Spinal cord (tissue), 10 donors: Measurements from ENCODE around the gene CADPS2. TPM values are rescaled to one million over a fixed set of nuclear protein-coding genes. Genes with fewer than 3 reads are reported as not detected.
"Not testable (repeated sequence)": the region's sequence is repeated elsewhere in the genome, so short reads cannot be mapped to it uniquely, and the experiment has no call there.

Experiments used
- DNase-seq, 6 donors: peaks; one replicate each; pipeline versions ENCODE4 v3.0.0 to v3.0.0-alpha.2; 2013 to 2015; ENCODE audit warnings: low spot score in 6 of 6, low read depth in 4 of 6
- H3K27ac ChIP-seq: one replicate; pipeline ENCODE4 v1.5.1; 2013; ENCODE audit warnings: low read depth, low read length, control low read depth
- H3K27me3 ChIP-seq: one replicate; pipeline ENCODE4 v1.6.1; 2013; ENCODE audit warnings: low read length; ENCODE audit not compliant: control insufficient read depth, insufficient read depth
- H3K36me3 ChIP-seq: one replicate; pipeline ENCODE4 v1.6.1; 2013; ENCODE audit warnings: low read length; ENCODE audit not compliant: control insufficient read depth, insufficient read depth
- H3K4me1 ChIP-seq: one replicate; pipeline ENCODE4 v1.6.1; 2013; ENCODE audit warnings: low read length; ENCODE audit not compliant: control insufficient read depth, insufficient read depth
- H3K4me3 ChIP-seq: one replicate; pipeline ENCODE4 v1.5.1; 2013; ENCODE audit warnings: low read depth, low read length, control low read depth
- H3K9me3 ChIP-seq: one replicate; pipeline ENCODE4 v1.6.1; 2013; ENCODE audit warnings: low read length; ENCODE audit not compliant: control insufficient read depth, insufficient read depth
- WGBS: methylation state at CpG from one replicate; pipeline ENCODE4 v1.1.5; 2013; ENCODE audit warnings: missing lambda C conversion rate; ENCODE audit not compliant: insufficient coverage; 5-methylcytosine and 5-hydroxymethylcytosine counted together
- polyA plus RNA-seq, 2 donors: library from polyadenylated mRNA; unstranded; fragments of 120-200 nt; gene quantifications; one replicate each; pipeline ENCODE4 v1.2.1, GENCODE V29; 2013; ENCODE audit not compliant: insufficient read length in 2 of 2
- total RNA-seq, 2 donors: library from RNA; depleted of rRNA in 1 of 2; stranded (reverse); fragments of 120-200 nt in 1 of 2; fragments of >200 nt in 1 of 2; gene quantifications; one replicate each; pipeline versions ENCODE4 v1.2.3 to v1.2.4, GENCODE V29; 2013 to 2014
- donor health status: healthy.

The CADPS2 gene
- total and polyA plus RNA-seq, 4 donors: 18.7 to 40.5 (median 30.4) TPM

- H3K4me3 ChIP-seq: no peak overlapping the region
- WGBS: 93% methylated on average over 2 of the region's 2 CpGs
- no peaks in the 10 kb centered on the region for H3K4me1 ChIP-seq
- H3K9me3 ChIP-seq: peaks cover 3% of the 10 kb centered on the region
- H3K27me3 ChIP-seq: no peaks in the 10 kb centered on the region
- no peak for DNase-seq
- H3K27ac ChIP-seq: no peak overlapping the region
- no peaks in the 10 kb centered on the region for H3K36me3 ChIP-seq
These were observed 247.8 kb downstream of the CADPS2 start for GRCh38 chr7:122638459-122638858.

GRCh38 chr7:122637784-122638183, 248.5 kb downstream of the CADPS2 start:
- no peak overlapping the region for H3K27ac ChIP-seq
- 100% methylated on average over 1 of the region's 2 CpGs for WGBS
- DNase-seq: peak in 2 of 6 donors; percentile 3 to 56
- H3K9me3 ChIP-seq: peaks cover 3% of the 10 kb centered on the region
- no peaks in the 10 kb centered on the region for H3K4me1 ChIP-seq
- H3K4me3 ChIP-seq: no peak overlapping the region
- no peaks in the 10 kb centered on the region for H3K36me3 ChIP-seq
- H3K27me3 ChIP-seq: no peaks in the 10 kb centered on the region

- not testable (repeated sequence) for H3K9me3 ChIP-seq, DNase-seq, H3K4me1 ChIP-seq, H3K27me3 ChIP-seq, H3K27ac ChIP-seq, H3K4me3 ChIP-seq, H3K36me3 ChIP-seq
- WGBS: no CpG with 5 or more reads among the region's 2 CpGs
These were observed 250.8 kb downstream of the CADPS2 start for GRCh38 chr7:122635481-122635880.

- Histone ChIP-seq H3K4me3 (no peak overlapping the region), H3K27ac (no peak overlapping the region), H3K4me1 (no peaks in the 10 kb centered on the region), H3K27me3 (no peaks in the 10 kb centered on the region), H3K36me3 (no peaks in the 10 kb centered on the region), H3K9me3 (peaks cover 3% of the 10 kb centered on the region)
- DNase-seq: no peak
- whole genome bisulfite sequencing: no CpG with 5 or more reads among the region's 3 CpGs
These were observed 252.8 kb downstream of the CADPS2 start for GRCh38 chr7:122633472-122633871.

GRCh38 chr7:122632238-122632637, 254.0 kb downstream of the CADPS2 start:
- Histone ChIP-seq H3K36me3 (no peaks in the 10 kb centered on the region), H3K27me3 (no peaks in the 10 kb centered on the region), H3K27ac (no peak overlapping the region), H3K9me3 (peaks cover 3% of the 10 kb centered on the region), H3K4me3 (no peak overlapping the region), H3K4me1 (no peaks in the 10 kb centered on the region)
- DNase-seq: no peak

- no peaks in the 10 kb centered on the region for H3K4me1 ChIP-seq
- no peak for DNase-seq
- H3K36me3 ChIP-seq: no peaks in the 10 kb centered on the region
- no peaks in the 10 kb centered on the region for H3K27me3 ChIP-seq
- no peaks in the 10 kb centered on the region for H3K9me3 ChIP-seq
- H3K4me3 ChIP-seq: no peak overlapping the region
- H3K27ac ChIP-seq: no peak overlapping the region
These were observed 256.8 kb downstream of the CADPS2 start for GRCh38 chr7:122629412-122629953.

GRCh38 chr7:122628651-122629411, 257.4 kb downstream of the CADPS2 start:
- H3K36me3 ChIP-seq: no peaks in the 10 kb centered on the region
- no peaks in the 10 kb centered on the region for H3K9me3 ChIP-seq
- no peak overlapping the region for H3K27ac ChIP-seq
- H3K4me3 ChIP-seq: no peak overlapping the region
- H3K27me3 ChIP-seq: no peaks in the 10 kb centered on the region
- WGBS: no CpG with 5 or more reads among the region's 5 CpGs
- no peak for DNase-seq
- H3K4me1 ChIP-seq: no peaks in the 10 kb centered on the region

GRCh38 chr7:122626785-122627184, 259.5 kb downstream of the CADPS2 start:
- H3K27me3 ChIP-seq: no peaks in the 10 kb centered on the region
- no CpG with 5 or more reads among the region's 3 CpGs for WGBS
- H3K4me3 ChIP-seq: no peak overlapping the region
- no peaks in the 10 kb centered on the region for H3K9me3 ChIP-seq
- no peaks in the 10 kb centered on the region for H3K4me1 ChIP-seq
- no peak for DNase-seq
- H3K36me3 ChIP-seq: no peaks in the 10 kb centered on the region
- H3K27ac ChIP-seq: no peak overlapping the region

- no peaks in the 10 kb centered on the region for H3K4me1 ChIP-seq
- peak in 1 of 6 donors; percentile 14 for DNase-seq
- 20% methylated on average over 1 of the region's 1 CpG for WGBS
- H3K27me3 ChIP-seq: no peaks in the 10 kb centered on the region
- H3K4me3 ChIP-seq: no peak overlapping the region
- no peaks in the 10 kb centered on the region for H3K9me3 ChIP-seq
- H3K36me3 ChIP-seq: no peaks in the 10 kb centered on the region
- H3K27ac ChIP-seq: no peak overlapping the region
These were observed 263.6 kb downstream of the CADPS2 start for GRCh38 chr7:122622682-122623081.

- no peak overlapping the region for H3K4me3 ChIP-seq
- H3K27me3 ChIP-seq: no peaks in the 10 kb centered on the region
- H3K4me1 ChIP-seq: no peaks in the 10 kb centered on the region
- no peak overlapping the region for H3K27ac ChIP-seq
- H3K9me3 ChIP-seq: no peaks in the 10 kb centered on the region
- no peaks in the 10 kb centered on the region for H3K36me3 ChIP-seq
- no peak for DNase-seq
- WGBS: no CpG with 5 or more reads among the region's 2 CpGs
These were observed 266.6 kb downstream of the CADPS2 start for GRCh38 chr7:122619664-122620063.
